Stimulated activated CD4-positive, alpha-beta T cell treated with anti-CD3 and anti-CD28 coated beads, TNF-alpha, amount 100 ng/mL, for 24 hours (primary cell): ENCODE measurements around the gene TNFRSF21.
"Not testable (repeated sequence)": the region's sequence is repeated elsewhere in the genome, so short reads cannot be mapped to it uniquely, and the experiment has no call there.

ENCODE experiments used
- DNase-seq, 3 experiments: peaks; one replicate each; pipeline ENCODE4 v3.0.0-alpha.2; 2020; ENCODE audit warnings: low read depth in 3 of 3

The TNFRSF21 gene

DNA sequence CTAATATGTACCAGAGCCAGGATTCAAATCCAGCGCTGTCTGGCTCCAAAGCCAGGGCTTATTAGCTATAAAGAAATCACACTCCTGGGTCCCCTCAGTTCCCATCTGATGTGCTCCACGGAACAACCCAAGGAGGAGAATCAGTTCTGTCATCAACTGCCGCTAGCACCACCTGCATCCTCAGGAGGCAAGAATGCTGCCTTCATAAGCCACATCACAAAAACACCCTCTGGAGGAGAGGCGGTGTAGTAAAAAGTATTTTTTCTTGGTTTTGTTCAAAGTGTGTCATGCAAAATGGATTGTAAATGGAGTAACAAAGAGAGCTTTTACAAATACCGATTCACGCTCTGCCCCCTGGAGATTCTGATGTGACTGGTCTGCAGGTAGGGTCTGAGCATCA, 57.1 kb downstream of the TNFRSF21 start:
- no peak for DNase-seq

DNA sequence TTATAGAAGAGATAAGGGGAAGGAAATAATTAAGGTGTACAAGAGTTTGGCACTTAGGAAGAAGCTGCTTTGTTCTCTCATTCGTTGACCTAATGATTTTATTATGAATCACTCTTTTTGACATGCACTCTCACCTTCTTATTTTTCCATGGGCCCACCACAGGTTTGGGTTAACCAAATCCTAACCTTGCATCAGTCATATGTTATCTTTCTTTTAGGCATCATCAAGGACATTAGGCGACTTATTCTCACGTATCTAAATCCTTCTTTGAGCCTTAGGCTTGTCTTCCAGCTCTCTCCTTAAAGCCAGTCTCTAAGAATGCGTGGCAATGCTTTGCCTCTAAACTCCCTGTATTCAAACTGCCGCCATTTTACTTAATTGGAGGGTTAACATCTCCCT, 58.3 kb downstream of the TNFRSF21 start:
- DNase-seq: no peak

DNA sequence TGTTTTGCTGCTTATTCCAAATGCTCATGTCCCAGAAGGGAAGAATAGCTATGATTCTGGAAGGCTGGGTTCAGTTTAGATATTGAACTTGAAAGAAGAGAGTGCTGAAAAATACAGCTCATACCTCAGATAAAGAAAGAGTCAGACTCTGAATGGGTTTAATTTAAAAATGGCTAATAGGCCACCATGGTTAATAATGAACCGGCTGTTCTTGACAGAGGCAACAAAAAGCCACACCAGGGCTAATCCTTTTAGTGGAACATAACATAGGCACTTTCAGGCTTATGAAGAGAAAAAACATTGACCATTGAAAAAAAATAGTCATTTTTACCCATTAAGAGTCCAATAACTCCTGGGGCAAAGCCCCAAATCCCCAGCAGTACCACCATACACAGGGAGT, 59.4 kb downstream of the TNFRSF21 start:
- DNase-seq: no peak

DNA sequence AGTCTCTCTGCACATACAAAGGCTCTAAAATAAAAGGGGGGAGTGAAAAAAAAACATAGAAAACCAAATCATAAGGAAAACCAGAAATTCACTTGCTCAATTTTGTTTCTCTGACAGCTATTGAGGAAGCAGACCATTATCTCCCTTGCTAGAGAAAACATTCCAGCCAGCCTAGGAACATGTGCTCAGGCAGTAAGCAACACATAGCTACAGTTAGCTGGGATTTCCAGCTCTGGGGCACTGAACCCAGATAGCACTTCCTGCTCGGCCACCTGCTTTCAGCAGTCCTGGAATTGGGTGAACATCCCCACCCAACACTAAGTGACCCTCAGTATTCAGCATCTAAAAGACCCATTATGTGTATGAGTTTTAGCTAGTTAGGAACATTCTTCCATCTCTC, 61.3 kb downstream of the TNFRSF21 start:
- no peak for DNase-seq

DNA sequence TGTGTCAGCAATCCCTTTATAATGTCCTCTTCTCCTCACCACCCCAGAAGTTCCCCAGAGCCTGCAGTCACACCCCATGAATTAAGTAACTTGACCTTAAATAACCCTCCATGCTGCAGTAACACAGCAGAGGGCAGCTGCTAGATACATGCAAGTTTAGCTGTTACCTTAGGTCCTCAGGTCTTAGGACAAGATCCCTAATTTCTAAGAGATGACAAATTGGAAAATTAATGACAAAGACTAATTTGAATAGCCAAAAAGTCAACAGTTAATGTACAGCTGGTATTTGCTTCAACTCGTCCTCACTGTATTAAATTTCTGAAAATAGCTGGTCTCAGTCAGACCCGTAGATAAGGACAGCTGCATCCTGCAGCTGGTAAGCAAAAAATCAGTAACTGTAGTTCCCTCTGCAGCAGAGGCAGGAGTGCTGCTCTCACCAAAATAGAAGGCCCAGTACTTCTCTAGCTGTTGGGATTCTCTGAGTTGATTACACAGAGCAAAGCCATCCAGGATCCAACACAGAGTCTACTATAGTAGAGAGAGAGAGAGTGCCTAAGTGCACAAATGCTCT, 62.4 kb downstream of the TNFRSF21 start:
- no peak for DNase-seq

DNA sequence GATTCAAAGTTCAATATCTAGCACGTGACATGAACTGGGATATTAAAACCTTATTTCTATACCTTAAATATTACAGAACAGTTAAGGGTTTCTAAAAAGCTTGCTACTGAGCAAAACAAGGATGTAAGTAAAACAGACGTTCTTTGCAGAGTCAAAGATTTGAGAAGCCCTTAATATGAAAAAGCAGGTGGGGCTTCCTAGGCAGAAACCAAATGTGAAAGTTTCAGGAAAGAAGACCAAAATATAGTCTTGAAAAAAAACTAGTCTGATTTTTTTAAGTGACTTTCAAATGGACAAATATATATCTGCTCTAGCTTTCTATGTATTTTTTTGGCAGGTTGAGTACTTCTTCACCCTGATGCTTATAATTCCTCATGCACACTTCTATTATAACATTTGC, 63.2 kb downstream of the TNFRSF21 start:
- DNase-seq: no peak

DNA sequence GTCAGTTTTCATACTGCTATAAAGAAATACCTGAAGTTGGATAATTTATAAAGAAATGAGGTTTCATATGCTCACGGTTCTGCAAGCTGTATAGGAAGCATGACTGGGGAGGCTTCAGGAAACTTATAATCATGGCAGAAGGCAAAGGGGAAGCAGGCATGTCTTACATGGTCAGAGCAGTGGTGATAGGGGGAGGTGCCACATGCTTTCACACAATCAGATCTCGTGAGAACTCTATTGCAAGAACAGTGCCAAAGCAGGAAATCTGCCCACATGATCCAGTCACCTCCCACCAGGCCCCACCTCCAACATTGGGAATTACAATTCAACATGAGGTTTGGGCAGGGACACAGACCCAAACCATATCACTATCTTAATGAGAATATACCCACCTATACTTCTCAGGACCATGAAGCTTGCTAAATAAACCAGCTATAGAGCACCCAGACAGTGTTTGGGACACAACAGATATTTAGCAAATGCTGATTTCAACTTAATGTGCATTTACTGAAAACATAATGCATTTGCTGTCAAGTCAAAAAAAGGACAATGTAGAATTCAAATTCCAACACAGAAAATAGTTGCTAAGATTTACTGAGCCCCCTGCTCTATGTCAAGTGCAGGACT, 63.8 kb downstream of the TNFRSF21 start:
- no peak for DNase-seq

DNA sequence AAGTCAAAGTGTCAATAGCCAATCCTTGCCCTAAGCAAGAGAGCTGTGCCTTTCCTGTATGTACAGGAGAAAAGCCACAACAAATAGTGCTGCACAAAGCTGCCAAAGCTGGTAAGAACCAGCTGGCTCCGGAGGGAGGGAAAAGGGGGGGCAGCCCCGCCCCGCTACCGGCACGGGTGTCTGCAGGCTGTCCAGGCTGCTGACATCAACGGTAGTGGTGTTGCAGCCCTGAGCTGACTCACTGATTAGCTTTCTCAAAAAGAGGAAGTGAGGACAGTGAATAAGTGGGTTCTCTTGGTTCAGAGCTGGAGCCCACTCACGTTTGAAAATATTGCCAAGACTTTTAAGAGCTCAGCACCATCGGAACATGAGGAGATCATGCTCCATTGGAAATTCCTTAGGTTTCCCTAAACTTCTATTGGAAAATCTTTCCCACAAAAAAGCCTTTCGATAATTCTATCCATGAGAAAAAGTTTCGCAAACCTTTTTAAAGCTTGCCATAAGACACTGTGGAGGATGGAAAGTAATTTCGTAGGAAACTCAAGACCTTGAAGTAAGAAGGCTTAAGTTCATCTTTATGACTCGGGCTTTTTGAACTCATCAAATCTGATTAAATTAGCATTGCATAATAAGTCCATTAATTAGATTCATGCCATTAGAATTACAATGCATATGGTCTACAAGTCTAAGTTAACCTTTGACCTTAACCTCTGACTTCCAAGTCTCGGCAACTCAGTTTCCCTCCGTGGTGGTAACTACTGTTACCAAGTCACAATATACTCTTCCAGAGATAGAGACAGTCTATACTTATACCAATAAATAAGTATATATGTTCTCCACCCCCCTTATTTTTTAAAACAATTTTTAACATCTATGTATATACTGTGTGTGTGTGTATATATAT, 67.0 kb downstream of the TNFRSF21 start:
- peak in 1 of 3 experiments; percentile 21 for DNase-seq

DNA sequence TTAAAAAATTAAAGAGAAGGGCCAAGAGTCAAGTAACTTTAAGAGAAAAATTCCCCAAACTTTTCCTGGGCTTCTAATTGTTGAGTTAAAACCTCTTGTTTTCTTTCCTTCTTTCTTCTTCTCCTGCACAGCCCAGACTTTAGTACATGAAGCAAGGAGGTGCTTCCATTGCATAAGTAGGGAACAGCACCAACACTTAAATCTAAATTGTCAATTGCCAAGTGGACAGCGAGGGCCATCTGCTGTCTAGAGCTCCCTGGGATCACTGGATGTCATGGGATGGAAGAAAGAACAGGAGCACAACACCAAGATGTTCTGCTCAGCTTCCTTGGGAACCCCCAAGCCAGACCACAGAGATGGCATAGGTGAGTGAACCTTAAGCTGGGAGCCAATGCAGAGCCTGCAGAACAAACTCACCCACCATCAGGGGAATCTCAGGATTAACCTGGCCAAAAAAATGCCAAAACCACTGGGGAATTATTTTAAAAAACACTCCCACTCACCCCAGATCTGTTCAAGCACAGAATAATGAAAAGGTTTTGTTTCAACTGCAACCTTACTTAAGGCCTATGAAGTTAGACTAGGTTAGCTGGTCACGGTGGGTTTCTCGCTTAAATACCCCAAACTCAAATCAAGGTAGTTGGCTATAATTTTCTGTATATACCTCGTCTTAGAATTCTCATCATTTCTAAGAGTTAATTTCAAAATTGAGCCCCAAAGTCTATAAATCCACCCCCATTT, 67.8 kb downstream of the TNFRSF21 start:
- DNase-seq: no peak

DNA sequence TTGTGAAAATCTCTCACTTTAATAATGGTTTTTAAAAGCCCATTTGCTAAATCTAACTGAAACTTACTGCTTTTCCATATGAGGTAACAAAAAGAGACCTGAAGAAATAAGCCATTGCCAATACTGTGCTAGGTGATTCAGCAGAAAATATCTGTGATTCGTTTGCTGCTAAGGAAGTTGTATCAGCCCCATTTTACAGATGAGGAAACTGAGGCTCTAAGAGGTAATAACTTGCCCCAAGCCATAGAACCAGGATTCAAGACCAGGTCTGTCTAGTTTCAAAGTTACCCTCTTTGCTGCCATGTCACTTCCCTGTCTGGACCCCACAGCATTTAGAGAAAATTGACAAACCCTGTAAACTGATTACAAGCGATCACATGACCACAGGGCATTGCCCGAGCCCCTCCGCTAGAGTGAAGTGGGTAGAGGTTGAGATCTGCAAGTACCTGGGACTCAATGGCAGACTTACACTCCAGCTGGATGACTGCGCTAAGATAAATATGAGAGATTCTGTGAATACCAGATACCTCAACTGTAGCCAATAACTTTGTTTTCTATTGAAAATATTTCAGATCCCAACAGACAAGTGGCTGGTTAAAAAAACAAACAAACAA, 69.3 kb downstream of the TNFRSF21 start:
- DNase-seq: no peak

DNA sequence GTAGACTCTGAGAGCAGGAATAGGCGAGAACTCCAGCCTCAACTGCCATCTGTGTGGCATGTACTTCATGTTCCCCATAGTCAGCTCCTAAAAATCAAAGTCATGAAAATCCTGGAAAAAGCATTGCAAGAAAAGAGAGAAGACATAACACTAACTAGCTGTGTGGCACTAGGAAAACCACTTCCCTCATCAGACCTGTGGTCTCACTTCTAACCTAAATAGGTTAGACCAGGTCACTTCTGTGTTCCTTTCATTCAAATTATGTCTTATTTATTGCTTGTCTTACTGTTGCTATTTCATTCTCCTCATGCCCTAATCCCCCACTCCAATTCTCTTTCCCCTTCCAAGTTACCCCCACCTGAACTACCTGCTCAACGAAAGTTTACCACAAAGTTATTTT, 70.2 kb downstream of the TNFRSF21 start:
- DNase-seq: no peak

DNA sequence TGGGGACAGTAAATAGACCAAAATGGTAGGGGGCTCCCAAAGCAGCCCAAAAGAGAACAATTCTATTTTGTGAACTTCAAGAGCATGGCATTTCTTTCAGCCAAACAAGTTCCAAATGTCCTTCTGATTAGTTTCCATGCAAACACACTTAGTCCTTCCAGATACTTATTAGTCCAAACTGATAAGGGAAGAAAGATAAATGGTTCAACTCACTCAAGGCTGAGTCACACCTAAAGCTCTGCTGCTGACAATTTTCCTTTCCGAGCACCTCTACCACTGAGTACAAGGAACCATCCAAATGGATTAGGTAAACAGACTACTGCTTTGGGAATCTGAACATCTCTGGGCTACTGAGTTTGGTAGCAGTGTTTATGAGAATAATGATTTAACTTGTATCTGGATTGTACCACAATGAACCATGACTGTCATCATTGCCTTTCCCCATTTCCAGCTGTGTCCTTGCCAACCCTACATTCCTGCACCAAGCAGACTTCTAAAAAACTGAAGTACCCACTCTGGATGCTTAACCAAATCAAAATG, 71.2 kb downstream of the TNFRSF21 start:
- no peak for DNase-seq

DNA sequence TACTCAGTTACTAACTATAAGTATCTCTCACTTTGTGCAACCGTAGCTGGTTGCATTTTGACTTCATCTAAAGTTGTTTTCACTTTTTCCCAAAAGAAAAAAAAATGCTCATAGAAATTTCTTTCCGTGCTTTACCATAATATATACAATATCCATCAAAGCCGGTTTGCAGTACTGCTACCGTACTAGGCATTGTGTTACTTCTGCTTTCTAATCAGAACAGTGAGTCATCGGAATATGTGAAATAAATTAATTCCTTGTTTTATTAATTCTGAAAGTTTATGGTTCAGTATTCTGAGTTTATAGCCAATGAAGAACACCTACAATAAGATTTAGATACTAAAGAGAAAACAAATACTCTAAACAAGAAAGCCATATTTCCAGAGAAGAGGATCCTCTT, 72.5 kb downstream of the TNFRSF21 start:
- no peak for DNase-seq

DNA sequence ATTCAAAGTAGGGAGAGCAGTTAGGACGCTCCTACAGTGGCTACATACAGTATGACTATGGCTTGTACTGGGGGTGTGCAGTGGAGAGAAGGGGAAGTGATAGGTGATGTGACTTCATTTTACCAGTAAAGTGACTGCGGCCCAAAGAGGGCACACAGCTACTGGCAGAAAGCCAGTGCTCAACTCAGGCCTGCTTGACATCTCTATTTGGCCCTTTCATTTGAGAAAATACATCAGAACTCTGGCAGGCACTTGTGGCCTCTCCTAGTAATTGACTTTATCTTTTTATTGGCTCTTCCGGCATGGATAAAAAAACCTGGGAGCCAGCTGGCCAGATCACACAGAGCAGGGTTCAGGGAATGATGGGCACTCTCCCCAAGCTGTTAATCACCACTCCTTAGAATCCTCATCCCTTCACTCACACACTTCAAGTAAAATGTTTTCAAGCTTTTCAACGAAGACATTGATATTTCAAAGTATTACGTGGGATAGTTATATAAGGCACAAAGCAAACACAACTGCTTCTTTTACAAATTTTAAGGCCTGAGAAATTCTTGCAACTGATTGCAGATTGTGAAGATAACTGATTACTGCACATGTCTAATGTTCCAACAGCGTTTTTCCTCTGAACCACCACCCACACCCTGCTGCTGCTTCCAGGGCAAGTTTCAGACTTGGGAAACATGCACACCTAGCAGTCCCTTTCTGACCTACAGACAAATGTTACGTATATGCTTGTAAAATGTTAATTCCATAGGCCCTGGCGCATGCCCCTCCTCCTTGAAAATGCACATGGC, 73.5 kb downstream of the TNFRSF21 start:
- DNase-seq: no peak

DNA sequence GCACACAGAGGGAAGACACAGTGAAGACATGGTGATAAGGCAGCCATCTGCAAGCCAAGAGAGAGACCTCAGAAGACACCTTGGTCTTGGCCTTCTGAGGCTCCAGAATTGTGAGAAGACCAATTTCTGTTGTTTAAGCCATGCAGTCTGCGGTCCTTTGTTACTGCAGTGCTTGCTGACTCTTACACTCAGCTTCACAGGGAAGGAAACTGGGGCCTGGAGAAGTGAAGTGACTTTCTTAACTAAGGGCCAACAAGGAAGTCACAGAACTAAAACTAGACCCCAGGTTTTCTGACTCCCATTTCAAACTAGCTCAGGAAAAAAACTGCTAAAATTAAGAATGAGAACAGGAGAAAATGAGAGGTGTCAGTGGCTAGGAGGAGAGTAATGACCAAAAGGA, 74.3 kb downstream of the TNFRSF21 start:
- DNase-seq: no peak

DNA sequence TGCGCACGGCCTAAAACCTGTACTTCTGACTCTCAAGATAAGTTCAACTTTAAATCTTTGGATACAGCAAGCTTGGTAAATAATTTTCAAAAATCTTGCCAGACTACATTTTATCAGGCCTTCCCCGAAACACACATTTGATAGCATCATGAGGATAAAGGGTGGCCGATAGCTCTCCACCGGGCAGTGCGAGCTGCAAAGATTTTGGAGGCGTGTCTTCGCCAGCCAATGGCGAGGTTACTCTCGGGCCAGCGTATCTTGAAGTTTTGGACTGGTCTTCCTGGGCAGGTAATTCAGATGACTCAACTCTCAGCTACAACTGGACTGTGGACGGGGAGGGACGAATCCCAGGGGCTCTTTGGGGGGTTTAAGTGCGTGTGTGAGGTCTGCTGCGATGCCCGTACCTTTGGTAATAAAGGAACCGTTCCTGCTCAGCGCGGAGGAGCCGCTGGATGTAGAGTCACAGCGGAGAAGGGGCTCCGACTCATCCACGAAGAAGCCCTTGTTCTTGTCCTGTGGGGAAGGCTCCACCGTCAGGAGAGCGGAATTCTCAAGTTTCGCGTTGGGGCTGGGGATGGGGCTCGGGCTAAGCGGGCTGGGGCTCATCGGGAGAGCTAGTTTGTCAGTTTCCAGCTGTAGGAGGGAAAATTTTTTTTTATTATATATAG, 75.3 kb downstream of the TNFRSF21 start:
- no peak for DNase-seq

DNA sequence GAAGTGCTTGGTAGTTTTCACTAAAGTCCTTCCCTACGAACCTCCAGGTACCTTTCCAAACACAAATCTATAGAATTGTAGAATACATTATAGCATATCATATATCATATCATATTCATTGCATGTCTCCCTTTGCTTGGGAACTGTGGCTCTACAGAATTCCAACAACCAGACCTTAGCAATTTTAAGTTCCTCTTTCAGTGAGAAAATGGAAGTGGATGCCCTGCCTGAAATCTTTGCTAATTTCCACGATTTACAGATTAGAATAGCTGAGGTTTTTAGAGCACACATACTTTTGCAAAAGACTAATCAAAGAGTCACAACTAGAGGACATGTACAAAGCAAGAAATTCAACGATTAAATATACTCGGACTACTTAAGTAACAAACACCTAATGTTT, 78.6 kb downstream of the TNFRSF21 start:
- DNase-seq: no peak

DNA sequence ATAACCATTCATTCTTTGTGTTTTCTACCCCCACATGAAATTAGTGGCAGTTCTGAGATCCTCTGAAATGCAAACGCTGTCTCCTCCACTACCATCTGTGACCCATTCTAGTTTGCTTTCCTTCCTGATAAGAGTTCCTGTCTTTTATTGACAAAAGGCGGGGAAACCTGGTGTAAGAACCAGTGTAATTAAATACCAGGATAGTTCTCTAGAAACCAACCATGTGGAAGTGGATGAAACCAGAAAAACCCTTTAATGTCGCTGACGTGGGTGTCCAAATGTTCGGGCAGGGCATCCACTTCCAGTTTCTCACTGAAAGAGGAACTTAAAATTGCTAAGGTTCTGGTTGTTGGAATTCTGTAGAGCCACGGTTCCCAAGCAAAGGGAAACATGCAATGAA, 79.1 kb downstream of the TNFRSF21 start:
- no peak for DNase-seq

DNA sequence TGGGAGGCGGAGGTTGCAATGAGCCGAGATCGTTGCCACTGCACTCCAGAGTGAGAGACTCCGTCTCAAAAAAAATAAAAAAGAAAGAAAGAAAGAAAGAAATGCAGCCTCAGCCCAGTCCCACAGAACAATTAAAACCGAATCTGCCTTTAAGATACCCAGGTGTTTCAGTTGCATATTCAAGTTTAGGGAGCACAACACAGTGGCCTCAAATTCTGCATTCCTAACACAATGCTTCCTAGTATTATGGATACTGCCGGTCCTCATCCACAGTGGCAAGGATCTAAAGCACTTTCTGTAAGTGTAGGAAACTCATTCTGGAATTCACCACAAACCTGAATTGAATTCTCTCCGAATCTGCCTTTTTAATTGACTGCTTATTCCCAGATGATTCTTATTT, 80.5 kb downstream of the TNFRSF21 start:
- DNase-seq: no peak

DNA sequence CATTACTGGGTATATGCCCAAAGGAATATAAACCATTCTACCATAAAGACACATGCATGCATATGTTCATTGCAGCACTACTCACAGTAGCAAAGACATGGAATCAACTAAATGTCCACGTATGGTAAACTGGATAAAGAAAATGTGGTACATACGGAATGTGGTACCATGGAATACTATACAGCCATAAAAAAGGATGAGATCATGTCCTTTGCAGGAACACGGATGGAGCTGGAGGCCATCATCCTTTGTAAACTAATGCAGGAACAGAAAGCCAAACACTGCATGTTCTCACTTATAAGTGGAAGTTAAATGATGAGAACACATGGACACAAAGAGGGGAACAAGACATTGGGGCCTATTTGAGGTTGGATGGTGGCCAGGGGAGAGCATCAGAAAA, 81.6 kb downstream of the TNFRSF21 start:
- DNase-seq: not testable (repeated sequence)
